GM23338 (cell line): Measurements from ENCODE around the gene GTF3C6. TPM values are rescaled to one million over a fixed set of nuclear protein-coding genes. Genes with fewer than 3 reads are reported as not detected.

Source experiments
- ATAC-seq: fragments of 200-7000 bp; cut with Tn5 transposase; 3 replicates; pipeline ENCODE4 v1.9.1; 2020
- DNase-seq: peaks from one replicate; pipeline ENCODE4 v3.0.0-alpha.2; 2015; ENCODE audit warnings: low spot score
- H2AFZ ChIP-seq: fragments of 200-600 bp; sonication (generic); 2 replicates; pipeline ENCODE4 v1.8.0; 2016; ENCODE audit warnings: antibody characterized with exemption, mild to moderate bottlenecking, moderate library complexity
- H3F3A ChIP-seq: fragments of 200-600 bp; sonication (generic); replicated peaks from 2 replicates; pipeline ENCODE4 v1.8.0; 2017; ENCODE audit warnings: antibody characterized with exemption, mixed run types, low read depth
- H3K27ac ChIP-seq: fragments of 200-600 bp; sonication (generic); 2 replicates; pipeline ENCODE4 v1.6.1; 2016; ENCODE audit warnings: low read depth
- H3K27me3 ChIP-seq: fragments of 200-600 bp; sonication (generic); 2 replicates; pipeline ENCODE4 v1.8.0; 2016; ENCODE audit warnings: mild to moderate bottlenecking, mixed run types, moderate library complexity; ENCODE audit not compliant: insufficient read depth
- H3K36me3 ChIP-seq: fragments of 200-600 bp; sonication (generic); 2 replicates; pipeline ENCODE4 v1.8.0; 2016; ENCODE audit warnings: mild to moderate bottlenecking; ENCODE audit not compliant: insufficient read depth
- H3K4me1 ChIP-seq: fragments of 200-600 bp; sonication (generic); 2 replicates; pipeline ENCODE4 v1.8.0; 2016; ENCODE audit warnings: mild to moderate bottlenecking, moderate library complexity; ENCODE audit not compliant: insufficient read depth
- H3K4me2 ChIP-seq: fragments of 200-600 bp; sonication (generic); 2 replicates; pipeline ENCODE4 v1.7.1; 2017; ENCODE audit warnings: mixed run types
- H3K4me3 ChIP-seq: fragments of 200-600 bp; sonication (generic); 2 replicates; pipeline ENCODE4 v1.6.1; 2016; ENCODE audit warnings: mixed run types
- H3K79me2 ChIP-seq: fragments of 200-600 bp; sonication (generic); replicated peaks from 2 replicates; pipeline ENCODE4 v1.8.0; 2017; ENCODE audit warnings: mild to moderate bottlenecking; ENCODE audit not compliant: insufficient read depth
- H3K9me2 ChIP-seq: fragments of 200-600 bp; sonication (generic); 2 replicates; pipeline ENCODE4 v1.8.0; 2017; ENCODE audit not compliant: insufficient read depth
- H4K20me1 ChIP-seq: fragments of 200-600 bp; sonication (generic); replicated peaks from 2 replicates; pipeline ENCODE4 v1.8.0; 2017; ENCODE audit warnings: mild to moderate bottlenecking; ENCODE audit not compliant: insufficient read depth
- H3K27ac Mint-ChIP-seq: 2 replicates; pipeline ENCODE4 v1.8.0; 2020; ENCODE audit warnings: inconsistent platforms, mild to moderate bottlenecking, moderate library complexity, mixed read lengths
- H3K27me3 Mint-ChIP-seq: 3 replicates; pipeline ENCODE4 v1.8.0; 2022; ENCODE audit warnings: low read depth, mild to moderate bottlenecking, moderate library complexity, mixed read lengths, inconsistent platforms; ENCODE audit not compliant: insufficient read depth, poor library complexity
- H3K36me3 Mint-ChIP-seq: 3 replicates; pipeline ENCODE4 v1.8.0; 2021; ENCODE audit warnings: low read depth, mild to moderate bottlenecking, inconsistent platforms, moderate library complexity, mixed read lengths
- H3K4me1 Mint-ChIP-seq: 3 replicates; pipeline ENCODE4 v1.8.0; 2020; ENCODE audit warnings: mild to moderate bottlenecking, inconsistent platforms, mixed read lengths
- H3K4me3 Mint-ChIP-seq: 3 replicates; pipeline ENCODE4 v1.8.0; 2021; ENCODE audit warnings: moderate library complexity, mild to moderate bottlenecking, inconsistent platforms, mixed read lengths
- H3K9me3 Mint-ChIP-seq: 3 replicates; pipeline ENCODE4 v1.8.0; 2020; ENCODE audit warnings: moderate library complexity, mild to moderate bottlenecking, inconsistent platforms, mixed read lengths
- CREB1 ChIP-seq: fragments of 250-450 bp; sonication (Bioruptor Pico); IDR thresholded peaks from 2 replicates; pipeline ENCODE4 v1.5.0; 2020; ENCODE audit warnings: low read depth, mild to moderate bottlenecking, moderate library complexity
- CTCF ChIP-seq, 2 experiments: fragments of 200-600 bp in 1 of 2; sonication (generic) in 1 of 2; conservative IDR thresholded peaks; 2 replicates each; pipeline versions ENCODE4 v1.5.1 to v1.6.1; 2016 to 2017; ENCODE audit warnings: antibody characterized with exemption in 2 of 2, low read depth in 2 of 2, mild to moderate bottlenecking in 2 of 2, moderate library complexity in 1 of 2
- ETS1 ChIP-seq: IDR thresholded peaks from 2 replicates; pipeline ENCODE4 v1.6.1; 2016; ENCODE audit warnings: antibody characterized with exemption
- EZH2phosphoT487 ChIP-seq: fragments of 200-600 bp; sonication (generic); IDR thresholded peaks from one replicate; pipeline ENCODE4 v1.8.1; 2018; ENCODE audit warnings: antibody characterized with exemption; ENCODE audit not compliant: unreplicated experiment
- JUNB ChIP-seq: IDR thresholded peaks from one replicate; pipeline ENCODE4 v1.6.1; 2016; ENCODE audit warnings: antibody characterized with exemption; ENCODE audit not compliant: unreplicated experiment
- STAT1 ChIP-seq: IDR thresholded peaks from one replicate; pipeline ENCODE4 v1.6.1; 2016; ENCODE audit warnings: antibody characterized with exemption; ENCODE audit not compliant: unreplicated experiment
- ZNF114 ChIP-seq: fragments of 250-450 bp; sonication (Bioruptor Pico); IDR thresholded peaks from 2 replicates; pipeline ENCODE4 v1.5.0; 2020; ENCODE audit warnings: mild to moderate bottlenecking, moderate library complexity
- ZNF462 ChIP-seq: fragments of 250-450 bp; sonication (Bioruptor Pico); IDR thresholded peaks from 2 replicates; pipeline ENCODE4 v1.5.0; 2020; ENCODE audit warnings: mild to moderate bottlenecking, moderate library complexity
- polyA plus RNA-seq: library from polyadenylated mRNA; unstranded; fragments of >200 nt; fragmentation: Nextera tagmentation; extraction: Ambion mirVana; gene quantifications from 2 replicates; pipeline ENCODE4 v1.2.1, GENCODE V29; 2016
- total RNA-seq: library from RNA; depleted of rRNA; stranded (reverse); fragments of >200 nt; shearing (Covaris generic); gene quantifications from 2 replicates; pipeline ENCODE4 v1.2.3, GENCODE V29; 2014

The GTF3C6 gene
- total and polyA plus RNA-seq, 2 experiments from 2014 or later = 41.2 to 245 TPM

- TF ChIP-seq CTCF (conservative IDR thresholded peaks at IDR 0.05; ENCODE audit: low read depth in 2 of 2) (peak; percentile 76 to 89), ETS1 (no peak)
- ATAC-seq (peak; percentile 80), DNase-seq (peak; percentile 64)
- Histone ChIP-seq H3K4me1 (no peaks in the 10 kb centered on the region), H3K4me2 (no peak overlapping the region), H3K27me3 (no peaks in the 10 kb centered on the region), H3K79me2 (peaks cover 8% of the 10 kb centered on the region; the same call in 1 of the 2 replicates), H4K20me1 (peaks cover 2% of the 10 kb centered on the region; the same call in 1 of the 2 replicates), H2AFZ (no peak overlapping the region), H3K27ac (no peak overlapping the region), H3K9me2 (no peaks in the 10 kb centered on the region), H3K36me3 (peaks cover 51% of the 10 kb centered on the region), H3F3A (no peaks in the 10 kb centered on the region), H3K4me3 (no peak overlapping the region)
- H3K4me1 Mint-ChIP-seq = no peaks in the 10 kb centered on the region
- peaks cover 76% of the 10 kb centered on the region for H3K36me3 Mint-ChIP-seq
- H3K4me3 Mint-ChIP-seq = no peak overlapping the region
- H3K9me3 Mint-ChIP-seq = peaks cover 14% of the 10 kb centered on the region
- no peaks in the 10 kb centered on the region for H3K27me3 Mint-ChIP-seq
- H3K27ac Mint-ChIP-seq = no peak overlapping the region
Measured at GRCh38 chr6:111011360-111012142, 53.0 kb downstream of the GTF3C6 start.

- Histone ChIP-seq H4K20me1 (peaks cover 2% of the 10 kb centered on the region; the same call in 1 of the 2 replicates), H3F3A (no peaks in the 10 kb centered on the region), H3K4me2 (no peak overlapping the region), H3K4me3 (no peak overlapping the region), H3K36me3 (peaks cover 53% of the 10 kb centered on the region), H2AFZ (no peak overlapping the region), H3K79me2 (peaks cover 8% of the 10 kb centered on the region; the same call in 1 of the 2 replicates), H3K4me1 (no peaks in the 10 kb centered on the region), H3K27ac (no peak overlapping the region), H3K9me2 (no peaks in the 10 kb centered on the region), H3K27me3 (no peaks in the 10 kb centered on the region)
- Mint-ChIP-seq H3K27ac (no peak overlapping the region), H3K9me3 (peaks cover 18% of the 10 kb centered on the region), H3K4me3 (no peak overlapping the region), H3K27me3 (no peaks in the 10 kb centered on the region), H3K4me1 (no peaks in the 10 kb centered on the region), H3K36me3 (peaks cover 81% of the 10 kb centered on the region)
- DNase-seq (no peak), ATAC-seq (no peak)
- no peak for TF ChIP-seq JUNB
- TF ChIP-seq STAT1 = no peak
- no peak for TF ChIP-seq EZH2phosphoT487
- no peak for TF ChIP-seq CREB1 (CRISPR knock-in tag)
- no peak for TF ChIP-seq ETS1
- TF ChIP-seq ZNF114 = no peak
- TF ChIP-seq ZNF462 (CRISPR knock-in tag) = no peak
Measured at GRCh38 chr6:111012143-111012452, 53.6 kb downstream of the GTF3C6 start.
